ENCODE data around the gene INPP5A.

INPP5A gene

DNA sequence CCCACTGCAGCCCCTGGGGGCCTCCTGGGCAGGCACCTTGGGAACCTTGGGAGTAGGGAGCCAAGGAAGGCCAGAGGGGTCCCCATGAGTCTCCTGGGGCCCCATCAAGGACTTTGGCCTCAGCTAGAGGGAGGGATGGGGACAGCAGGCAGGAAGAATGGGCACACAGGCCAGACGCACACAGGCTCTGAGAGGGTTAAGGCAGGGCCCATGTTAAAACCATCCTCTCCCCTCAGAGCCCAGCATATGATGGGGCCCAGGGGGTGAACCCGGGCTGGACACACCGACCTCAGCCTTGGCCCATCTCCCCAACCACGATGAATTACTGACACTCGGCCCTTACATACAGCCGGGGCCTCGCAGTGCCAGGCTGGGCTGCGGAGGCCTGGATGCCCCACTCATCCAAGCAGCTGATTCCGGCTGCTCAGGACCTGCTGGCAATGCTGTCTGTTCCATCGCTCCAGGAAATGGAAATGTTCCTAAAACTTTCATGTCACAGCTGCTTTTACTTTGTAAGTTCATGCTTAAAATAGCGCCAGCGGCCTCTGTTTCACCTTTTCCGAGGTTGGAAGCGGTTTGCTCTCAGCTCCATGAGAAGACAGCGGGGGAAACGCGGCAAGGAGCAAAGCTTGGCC, 17.3 kb upstream of the INPP5A start:
- TF ChIP-seq CTCF (IDR thresholded peaks at IDR 0.05; ENCODE audit: borderline replicate concordance, control extremely low read depth, extremely low read depth, insufficient read depth, missing control alignments) = no peak
- in situ Hi-C loops (cut with MboI; ENCODE audit: low sequenced_read_pairs, unreplicated experiment) = no loop called here
- DNase-seq (ENCODE audit: low spot score) = no peak

- in situ Hi-C loops (cut with MboI; ENCODE audit: low sequenced_read_pairs, unreplicated experiment) = no loop called here
- TF ChIP-seq CTCF (IDR thresholded peaks at IDR 0.05; ENCODE audit: borderline replicate concordance, control extremely low read depth, extremely low read depth, insufficient read depth, missing control alignments) = no peak
- DNase-seq (ENCODE audit: low spot score) = no peak
Observed at GRCh38 chr10:132521041-132521465, 16.5 kb upstream of the INPP5A start.

DNA sequence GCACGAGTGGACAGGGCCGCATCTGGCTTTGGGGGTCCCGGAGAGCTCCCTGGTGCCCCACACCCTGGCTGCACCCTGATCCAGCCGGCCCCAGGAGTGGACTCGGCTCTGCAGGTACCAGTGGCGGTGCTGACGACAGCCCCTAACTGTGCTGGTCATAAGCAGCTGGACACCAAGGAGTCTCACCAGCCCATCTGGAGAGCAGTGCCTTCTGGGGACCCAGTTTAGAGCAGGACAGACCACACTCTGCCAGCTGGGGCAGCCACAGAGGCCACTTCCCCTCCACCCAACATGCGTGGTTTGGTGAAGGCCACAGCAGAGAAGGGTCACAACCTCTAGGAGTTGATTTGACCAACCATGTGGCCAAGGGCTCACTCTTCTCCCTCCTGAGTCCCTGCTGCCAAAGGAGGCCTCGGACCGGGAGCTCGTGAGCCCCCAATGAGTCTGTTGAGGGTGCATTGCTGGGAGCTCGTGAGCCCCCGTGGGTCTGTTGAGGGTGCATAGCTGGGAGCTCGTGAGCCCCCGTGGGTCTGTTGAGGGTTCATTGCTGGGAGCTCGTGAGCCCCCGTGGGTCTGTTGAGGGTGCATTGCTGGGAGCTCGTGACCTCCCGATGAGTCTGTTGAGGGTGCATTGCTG, 16.0 kb upstream of the INPP5A start:
- no peak for TF ChIP-seq CTCF (IDR thresholded peaks at IDR 0.05; ENCODE audit: borderline replicate concordance, control extremely low read depth, extremely low read depth, insufficient read depth, missing control alignments)
- no peak for DNase-seq (ENCODE audit: low spot score)
- in situ Hi-C loops (cut with MboI; ENCODE audit: low sequenced_read_pairs, unreplicated experiment) = no loop called here

DNA sequence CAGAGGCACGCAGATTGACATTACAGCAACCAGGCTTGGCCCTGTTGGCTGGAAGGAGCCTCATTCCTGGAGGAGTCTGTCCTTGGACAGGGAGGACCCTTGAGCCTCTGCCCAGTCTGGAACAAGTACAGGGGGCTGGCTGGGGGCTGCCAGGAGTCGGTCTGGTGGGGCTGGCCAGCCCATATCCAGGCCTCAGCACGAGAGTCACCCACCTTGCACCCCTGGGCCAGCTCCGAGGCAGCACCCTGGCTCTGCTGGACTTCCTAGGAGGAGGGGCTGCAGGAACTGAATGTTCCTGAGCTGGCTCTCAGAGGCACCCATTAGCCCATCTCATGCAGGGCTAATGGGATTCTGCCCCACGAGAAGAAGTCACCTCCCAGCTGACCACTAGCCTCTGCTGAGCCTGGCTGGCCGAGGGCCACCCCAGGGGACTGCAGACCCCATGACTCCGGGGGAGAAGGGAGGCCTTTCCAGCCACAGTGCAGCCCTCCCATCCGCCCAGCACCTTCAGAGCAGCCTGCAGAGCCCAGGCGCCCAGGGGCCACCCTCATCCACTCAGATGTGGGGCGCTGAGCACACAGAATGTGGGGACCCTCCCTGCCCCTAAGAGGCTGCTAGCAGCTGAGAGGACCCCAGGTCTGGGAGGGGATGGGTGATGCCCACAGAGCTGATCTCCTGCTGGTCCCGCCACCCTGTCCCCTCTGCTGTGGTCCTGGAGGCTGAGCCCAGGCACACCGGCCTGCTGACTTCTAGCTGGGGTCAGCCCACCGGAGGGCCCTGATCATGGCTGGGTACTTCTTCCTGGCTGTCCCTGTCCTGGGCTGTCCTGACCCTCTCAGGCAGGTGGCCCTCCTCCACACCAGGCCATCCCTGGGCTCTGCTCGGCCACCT, 14.8 kb upstream of the INPP5A start:
- no peak for TF ChIP-seq CTCF (IDR thresholded peaks at IDR 0.05; ENCODE audit: borderline replicate concordance, control extremely low read depth, extremely low read depth, insufficient read depth, missing control alignments)
- in situ Hi-C loops (cut with MboI; ENCODE audit: low sequenced_read_pairs, unreplicated experiment) = no loop called here
- no peak for DNase-seq (ENCODE audit: low spot score)

DNA sequence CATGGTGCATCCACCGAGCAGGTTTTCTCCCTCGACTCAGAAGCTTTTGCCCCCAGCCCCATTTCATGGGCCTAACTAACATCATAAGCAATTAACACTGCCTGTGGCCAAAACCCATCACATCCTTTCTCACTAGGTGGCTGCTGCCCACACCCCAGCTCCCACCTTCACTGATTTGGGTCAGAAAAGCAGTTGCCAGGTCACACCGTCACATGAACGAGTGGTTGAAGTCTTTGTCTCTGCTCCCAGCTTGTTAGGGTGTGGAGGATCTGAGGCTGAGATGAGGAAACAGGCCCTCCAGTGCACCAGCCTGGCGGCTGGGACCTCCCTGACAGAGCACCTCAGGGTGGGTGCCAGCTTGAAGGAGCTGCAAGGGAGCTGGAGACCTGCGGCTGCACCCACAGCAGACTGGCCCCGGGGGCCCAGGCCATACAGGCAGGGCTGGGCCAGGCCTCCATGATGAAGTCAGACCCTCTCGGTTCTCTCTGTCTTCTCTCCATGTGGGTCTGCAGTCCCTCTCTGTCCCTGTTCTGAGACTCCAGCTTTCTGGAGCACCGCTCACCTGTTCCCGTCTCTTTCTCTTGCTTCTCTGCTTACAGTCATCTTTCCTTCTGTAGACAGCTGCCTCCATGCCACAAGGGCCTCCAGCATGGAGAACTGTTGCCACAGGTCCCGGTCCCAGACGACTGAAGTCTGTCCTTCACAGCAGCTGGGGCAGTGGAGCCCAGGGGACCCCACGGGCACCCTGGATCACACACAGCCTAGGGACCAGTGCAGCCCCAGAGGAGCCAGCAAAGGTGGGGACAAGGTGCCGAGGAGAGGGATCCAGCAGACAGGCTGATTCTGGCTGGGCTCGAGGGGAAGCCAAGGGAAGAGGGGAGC, 13.8 kb upstream of the INPP5A start:
- no peak for DNase-seq (ENCODE audit: low spot score)
- no peak for TF ChIP-seq CTCF (IDR thresholded peaks at IDR 0.05; ENCODE audit: borderline replicate concordance, control extremely low read depth, extremely low read depth, insufficient read depth, missing control alignments)
- in situ Hi-C loops (cut with MboI; ENCODE audit: low sequenced_read_pairs, unreplicated experiment) = no loop called here

All from GM13976 (cell line).